ENCODE results near the gene CNKSR1.

DNA sequence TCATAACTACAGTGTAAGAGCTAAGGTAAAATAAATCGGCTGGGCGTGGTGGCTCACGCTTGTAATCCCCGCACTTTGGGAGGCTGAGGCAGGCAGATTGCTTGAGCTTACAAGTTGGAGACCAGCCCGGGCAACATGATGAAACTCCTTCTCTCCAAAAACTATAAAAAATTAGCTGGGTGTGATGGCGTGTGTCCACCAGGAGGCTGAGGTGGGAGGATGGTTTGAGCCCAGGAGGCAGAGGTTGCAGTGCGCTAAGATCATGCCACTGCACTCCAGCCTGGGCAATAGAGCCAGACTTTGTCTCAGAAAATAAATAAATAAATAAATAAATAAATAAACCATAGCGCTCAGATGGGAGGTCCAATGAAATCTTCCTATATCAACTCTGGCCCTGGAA lies 35.1 kb upstream of the CNKSR1 start:
- no peak for TF ChIP-seq ZSCAN30 (tag by site-specific recombination; IDR thresholded peaks at IDR 0.05)
- TF ChIP-seq, protein P1, sequence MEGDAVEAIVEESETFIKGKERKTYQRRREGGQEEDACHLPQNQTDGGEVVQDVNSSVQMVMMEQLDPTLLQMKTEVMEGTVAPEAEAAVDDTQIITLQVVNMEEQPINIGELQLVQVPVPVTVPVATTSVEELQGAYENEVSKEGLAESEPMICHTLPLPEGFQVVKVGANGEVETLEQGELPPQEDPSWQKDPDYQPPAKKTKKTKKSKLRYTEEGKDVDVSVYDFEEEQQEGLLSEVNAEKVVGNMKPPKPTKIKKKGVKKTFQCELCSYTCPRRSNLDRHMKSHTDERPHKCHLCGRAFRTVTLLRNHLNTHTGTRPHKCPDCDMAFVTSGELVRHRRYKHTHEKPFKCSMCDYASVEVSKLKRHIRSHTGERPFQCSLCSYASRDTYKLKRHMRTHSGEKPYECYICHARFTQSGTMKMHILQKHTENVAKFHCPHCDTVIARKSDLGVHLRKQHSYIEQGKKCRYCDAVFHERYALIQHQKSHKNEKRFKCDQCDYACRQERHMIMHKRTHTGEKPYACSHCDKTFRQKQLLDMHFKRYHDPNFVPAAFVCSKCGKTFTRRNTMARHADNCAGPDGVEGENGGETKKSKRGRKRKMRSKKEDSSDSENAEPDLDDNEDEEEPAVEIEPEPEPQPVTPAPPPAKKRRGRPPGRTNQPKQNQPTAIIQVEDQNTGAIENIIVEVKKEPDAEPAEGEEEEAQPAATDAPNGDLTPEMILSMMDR (tag by site-specific recombination; IDR thresholded peaks at IDR 0.05), result no peak
- TF ChIP-seq ZNF324 (tag by site-specific recombination; IDR thresholded peaks at IDR 0.05), result no peak
- TF ChIP-seq, protein P2, sequence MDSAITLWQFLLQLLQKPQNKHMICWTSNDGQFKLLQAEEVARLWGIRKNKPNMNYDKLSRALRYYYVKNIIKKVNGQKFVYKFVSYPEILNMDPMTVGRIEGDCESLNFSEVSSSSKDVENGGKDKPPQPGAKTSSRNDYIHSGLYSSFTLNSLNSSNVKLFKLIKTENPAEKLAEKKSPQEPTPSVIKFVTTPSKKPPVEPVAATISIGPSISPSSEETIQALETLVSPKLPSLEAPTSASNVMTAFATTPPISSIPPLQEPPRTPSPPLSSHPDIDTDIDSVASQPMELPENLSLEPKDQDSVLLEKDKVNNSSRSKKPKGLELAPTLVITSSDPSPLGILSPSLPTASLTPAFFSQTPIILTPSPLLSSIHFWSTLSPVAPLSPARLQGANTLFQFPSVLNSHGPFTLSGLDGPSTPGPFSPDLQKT (IDR thresholded peaks at IDR 0.05; ENCODE audit: borderline replicate concordance, low read depth, low read length), result no peak
- TF ChIP-seq ZNF624 (tag by site-specific recombination; IDR thresholded peaks at IDR 0.05), result no peak
- TF ChIP-seq YY1 (tag by site-specific recombination; IDR thresholded peaks at IDR 0.05), result no peak
- TF ChIP-seq, protein P3, sequence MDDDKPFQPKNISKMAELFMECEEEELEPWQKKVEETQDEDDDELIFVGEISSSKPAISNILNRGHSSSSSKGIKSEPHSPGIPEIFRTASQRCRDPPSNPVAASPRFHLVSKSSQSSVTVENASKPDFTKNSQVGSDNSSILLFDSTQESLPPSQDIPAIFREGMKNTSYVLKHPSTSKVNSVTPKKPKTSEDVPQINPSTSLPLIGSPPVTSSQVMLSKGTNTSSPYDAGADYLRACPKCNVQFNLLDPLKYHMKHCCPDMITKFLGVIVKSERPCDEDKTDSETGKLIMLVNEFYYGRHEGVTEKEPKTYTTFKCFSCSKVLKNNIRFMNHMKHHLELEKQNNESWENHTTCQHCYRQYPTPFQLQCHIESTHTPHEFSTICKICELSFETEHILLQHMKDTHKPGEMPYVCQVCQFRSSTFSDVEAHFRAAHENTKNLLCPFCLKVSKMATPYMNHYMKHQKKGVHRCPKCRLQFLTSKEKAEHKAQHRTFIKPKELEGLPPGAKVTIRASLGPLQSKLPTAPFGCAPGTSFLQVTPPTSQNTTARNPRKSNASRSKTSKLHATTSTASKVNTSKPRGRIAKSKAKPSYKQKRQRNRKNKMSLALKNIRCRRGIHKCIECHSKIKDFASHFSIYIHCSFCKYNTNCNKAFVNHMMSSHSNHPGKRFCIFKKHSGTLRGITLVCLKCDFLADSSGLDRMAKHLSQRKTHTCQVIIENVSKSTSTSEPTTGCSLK (tag by site-specific recombination; IDR thresholded peaks at IDR 0.05), result no peak
- TF ChIP-seq ZNF394 (tag by site-specific recombination; IDR thresholded peaks at IDR 0.05; ENCODE audit: borderline replicate concordance), result no peak

Measured in HEK293 (cell line).